HG03342 (cell line): ENCODE data around the gene ZIC1.

Source experiments
- ATAC-seq: cut with Tn5 transposase; IDR thresholded peaks from one replicate; pipeline ENCODE4 v1.9.1; 2021; ENCODE audit warnings: mild to moderate bottlenecking, moderate library complexity; ENCODE audit not compliant: unreplicated experiment

The ZIC1 gene

DNA sequence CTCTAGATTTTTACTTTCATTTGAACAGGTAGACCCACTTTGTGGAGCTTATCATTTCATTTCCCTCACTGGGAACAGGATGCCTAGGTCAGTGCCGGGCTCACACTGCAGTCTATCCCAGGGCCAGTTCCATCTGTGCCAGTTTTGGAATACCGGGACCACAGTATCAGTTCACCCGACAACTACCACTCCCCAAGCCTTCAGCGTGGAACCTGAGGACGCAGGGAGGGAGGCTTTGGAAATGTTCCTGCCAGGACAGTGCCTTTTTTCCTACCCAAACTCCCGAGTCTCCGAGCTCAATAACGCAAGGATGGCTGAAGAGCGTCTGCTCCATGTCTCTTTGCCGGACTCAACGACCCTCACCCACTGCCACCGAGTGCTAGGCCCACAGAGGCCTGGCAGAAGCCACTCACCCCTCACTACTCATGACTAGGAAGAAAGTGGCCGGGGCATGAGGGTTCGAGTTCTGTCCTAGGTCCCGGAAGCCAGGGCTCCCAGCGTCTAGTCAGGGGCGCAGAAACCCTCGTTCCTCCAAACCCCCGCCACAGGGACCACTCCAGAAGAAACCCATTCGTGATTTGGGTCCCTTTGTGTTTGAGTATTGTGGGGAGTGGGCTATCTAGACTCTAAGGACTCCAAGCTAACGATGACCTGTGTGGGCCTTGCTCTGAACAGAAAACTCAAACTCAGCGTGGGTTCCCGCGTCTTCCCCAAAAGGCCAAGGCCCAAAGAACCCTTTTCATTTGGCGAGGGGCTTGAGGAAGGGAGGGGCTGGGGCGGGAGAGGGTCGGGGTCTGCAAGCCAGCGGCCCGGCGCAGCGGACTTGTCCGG is 11.4 kb downstream of the ZIC1 start:
- no peak for ATAC-seq

DNA sequence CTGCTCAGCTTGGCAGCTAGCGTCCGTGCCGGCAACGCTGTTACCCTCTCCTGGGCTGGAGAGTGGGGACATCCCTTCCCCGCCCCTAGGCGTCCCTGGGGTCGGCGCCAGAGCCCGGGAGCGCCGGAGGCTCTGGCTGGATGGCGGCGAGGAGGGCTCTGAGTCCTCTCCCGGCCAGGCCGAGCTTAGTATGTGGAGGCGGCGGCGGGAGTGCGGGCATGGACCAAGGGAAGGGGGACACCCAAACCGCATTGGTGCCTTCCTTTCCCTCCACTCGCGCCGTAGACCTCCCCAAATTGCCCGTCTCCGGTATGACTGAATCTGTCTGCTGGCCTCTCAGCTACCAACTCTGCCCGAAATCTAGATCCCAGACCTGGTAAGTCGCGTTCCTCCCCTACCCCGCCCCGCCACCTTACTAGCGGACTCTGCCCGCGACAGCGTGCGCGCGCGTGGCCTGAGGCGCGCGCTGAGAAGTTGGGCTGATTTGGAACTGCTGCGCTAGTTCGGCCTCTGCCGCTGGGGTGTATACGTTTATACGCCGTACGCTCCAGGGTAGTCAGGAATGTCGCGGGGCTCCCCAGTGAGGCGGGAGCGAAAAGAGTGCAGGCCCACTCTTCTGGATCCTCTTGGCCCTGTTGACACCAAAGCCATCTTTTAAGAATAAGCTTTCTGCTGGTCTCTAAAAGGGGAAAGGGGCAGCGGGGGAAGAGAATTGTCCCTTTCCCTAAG is 12.2 kb downstream of the ZIC1 start:
- no peak for ATAC-seq

DNA sequence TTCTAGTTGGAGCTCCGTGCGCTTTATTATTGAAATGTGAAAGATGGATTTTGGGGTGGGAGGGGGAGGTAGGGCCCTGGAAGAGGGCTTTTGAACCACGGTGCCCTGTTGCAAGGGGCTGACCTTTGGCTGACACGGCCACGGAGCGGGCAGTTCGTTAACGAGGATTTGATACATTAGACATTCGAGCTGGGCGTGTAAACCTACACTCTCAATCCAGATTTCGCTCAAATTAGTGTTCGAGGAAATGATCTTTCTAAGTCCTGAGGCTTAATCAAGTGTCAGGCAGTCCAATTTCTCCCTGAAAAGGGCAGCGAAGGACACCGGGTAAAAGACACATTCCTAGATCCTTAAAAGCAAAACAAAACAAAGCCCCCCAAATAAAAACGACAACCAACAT is 13.0 kb downstream of the ZIC1 start:
- ATAC-seq, result no peak

DNA sequence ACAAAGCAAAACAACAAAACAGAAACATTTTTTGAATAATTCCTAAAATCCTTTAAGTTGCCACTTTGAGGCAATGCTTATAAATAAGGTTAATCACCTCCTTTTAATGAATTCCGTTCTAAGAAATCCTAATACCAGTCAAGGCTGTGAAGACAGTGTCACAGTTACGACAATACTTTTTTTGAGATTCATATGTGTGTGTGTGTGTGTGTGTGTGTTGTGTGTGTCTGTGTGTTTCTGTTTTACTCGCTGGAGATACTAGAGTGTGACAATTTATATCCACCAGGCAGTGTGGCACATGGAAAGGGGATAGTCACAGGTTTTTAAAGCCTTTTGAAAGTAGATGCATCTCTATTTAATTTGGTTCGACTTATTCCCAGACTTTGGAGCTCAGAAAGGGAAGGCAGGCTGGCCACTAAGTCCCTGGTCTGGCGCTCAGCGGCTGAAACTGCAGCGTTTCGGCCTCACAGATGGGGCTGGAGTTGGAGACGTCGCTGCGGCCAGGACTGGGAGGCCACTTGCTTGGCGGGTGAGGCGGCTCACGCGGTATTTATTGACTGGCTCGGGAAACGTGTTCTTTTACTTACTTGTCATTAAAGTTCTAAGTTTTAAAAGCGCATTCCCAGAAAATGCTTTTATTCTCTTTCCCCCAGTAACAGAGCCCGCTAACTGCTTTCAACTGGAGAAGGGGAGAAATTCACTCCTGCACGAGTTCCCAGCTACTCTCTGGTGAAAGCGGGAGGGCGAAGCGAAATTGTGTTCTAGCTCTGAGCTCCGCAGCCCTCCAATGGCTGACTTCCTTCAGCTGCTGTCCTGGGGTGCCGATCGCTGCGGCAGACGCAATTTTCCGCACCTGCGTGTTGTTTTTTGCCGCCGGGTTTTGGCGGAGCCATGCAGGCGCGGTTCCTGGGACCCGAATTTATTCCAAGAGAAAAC is 13.7 kb downstream of the ZIC1 start:
- no peak for ATAC-seq

DNA sequence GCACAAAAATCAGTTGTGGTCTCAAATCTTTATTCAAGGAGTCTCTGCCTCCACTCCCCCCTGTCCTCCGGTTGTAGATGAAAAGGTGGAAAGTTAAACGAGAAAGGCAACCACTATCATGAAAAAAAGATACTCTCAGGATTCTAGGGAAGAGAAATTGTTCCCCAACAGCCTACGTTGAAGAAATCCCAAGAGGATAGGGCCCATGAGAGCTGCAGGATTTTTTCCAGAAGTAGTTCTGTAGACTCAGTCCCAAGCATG is 14.3 kb downstream of the ZIC1 start:
- no peak for ATAC-seq

DNA sequence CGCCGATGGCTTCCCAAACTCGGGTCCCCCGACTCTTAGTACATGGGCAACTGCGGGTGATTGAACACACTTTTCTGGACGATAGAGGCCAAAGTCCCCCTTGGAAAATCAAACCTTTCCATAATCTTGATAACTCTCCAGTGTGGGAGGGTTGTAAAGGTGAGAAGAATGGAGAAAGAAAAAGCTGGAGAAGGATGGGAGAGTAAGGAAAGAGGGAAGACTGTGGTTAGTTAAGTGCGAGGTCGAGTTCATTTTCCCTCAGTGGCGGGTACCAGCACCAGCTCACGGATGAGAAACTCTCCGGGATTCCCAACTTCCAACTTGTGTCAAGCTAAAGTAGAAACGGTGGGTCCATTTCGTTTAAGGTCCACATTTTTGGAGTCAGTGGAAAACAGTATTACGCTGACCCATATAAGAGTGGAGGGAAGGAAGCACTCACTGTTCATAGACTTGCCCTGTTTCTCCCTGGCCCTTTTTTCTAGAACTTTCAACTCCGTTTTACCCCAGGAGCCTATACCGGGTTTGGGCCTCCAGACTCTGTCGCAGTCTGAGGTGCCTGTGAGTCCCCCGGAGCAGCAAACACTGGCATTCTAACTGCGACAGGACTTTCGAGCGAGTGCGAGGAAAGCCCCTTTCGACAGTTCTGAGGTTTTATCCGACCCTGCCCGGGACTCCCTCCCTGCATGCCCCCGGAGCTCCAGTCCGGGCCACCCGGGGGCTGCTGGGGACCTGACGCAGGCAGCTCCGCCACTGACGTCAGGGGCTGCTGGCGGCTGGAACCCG is 14.8 kb downstream of the ZIC1 start:
- no peak for ATAC-seq

DNA sequence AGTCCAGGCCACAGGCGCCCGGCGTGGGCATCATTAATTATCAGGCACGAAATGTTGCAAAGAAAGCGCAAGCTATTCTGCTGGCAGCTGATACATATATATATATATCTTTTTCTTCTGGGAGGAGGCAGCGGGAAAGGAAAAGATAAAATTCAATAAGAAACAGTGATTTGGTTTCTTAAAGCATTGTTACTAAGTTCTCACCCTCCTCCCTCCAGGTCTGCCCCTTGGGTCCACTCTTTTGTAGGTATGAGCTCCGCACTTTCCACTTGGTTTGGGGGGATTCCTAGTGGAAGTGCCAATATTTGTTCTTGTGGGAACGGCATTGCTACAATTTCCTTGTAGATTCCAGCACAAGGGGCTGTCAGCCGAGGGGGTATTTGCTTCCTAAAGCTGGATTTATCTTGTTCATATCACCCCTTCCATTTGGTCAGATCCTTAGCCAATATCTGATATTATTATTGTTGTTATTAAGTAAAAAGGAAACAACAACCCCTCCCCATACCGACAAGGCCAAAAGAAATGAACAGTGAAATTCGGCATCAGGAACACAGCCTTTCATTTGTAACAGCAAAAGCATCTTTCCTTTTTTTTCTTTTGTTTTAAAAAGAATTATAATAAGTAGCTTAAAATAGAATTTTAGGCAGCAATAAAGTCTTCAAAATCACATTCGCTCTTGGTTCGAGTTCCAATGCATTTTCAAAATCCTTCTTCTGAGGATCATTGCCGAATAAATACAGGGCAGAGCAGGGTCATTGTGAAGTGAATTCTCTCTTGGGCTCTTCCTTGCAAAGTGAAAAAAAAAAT is 15.6 kb downstream of the ZIC1 start:
- ATAC-seq, result no peak

DNA sequence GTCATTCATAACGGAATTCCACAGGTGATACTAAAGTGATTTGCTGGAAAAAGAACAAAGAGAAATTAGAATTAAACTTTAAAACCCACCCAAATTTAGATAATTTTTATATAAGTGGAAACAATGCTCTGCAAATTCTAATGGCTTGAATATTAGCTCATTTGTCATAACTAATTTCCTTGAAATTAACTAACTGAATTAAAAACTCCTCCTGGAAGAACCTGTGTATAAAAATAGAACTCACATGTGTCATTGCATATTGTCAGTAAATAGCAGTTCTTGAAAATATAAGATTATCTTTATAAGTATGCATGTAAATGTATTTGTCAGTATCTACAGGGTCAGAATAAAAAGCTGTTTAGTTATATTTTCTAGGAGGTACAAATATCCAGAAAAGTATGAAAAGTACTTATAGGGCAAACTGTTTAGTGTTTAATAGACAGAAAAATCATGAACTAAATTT is 16.3 kb downstream of the ZIC1 start:
- no peak for ATAC-seq

DNA sequence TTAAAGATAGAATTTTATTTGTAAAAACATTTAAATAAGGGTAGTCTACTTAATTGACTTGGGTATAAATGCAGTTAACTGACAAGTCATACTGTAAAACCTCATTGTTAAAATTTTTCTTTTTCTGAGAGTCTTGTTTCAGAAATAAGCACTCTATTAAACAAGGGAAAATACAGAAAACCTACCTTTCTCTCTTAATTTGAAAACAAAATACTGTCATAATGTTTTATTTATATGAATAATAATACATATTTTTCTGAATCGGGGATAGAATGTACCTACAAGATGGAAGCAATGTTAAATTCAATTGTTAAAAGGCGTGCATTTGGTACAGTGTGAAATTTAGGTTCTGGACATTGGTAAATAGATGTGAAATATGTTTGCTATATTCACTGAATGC is 17.8 kb downstream of the ZIC1 start:
- no peak for ATAC-seq

DNA sequence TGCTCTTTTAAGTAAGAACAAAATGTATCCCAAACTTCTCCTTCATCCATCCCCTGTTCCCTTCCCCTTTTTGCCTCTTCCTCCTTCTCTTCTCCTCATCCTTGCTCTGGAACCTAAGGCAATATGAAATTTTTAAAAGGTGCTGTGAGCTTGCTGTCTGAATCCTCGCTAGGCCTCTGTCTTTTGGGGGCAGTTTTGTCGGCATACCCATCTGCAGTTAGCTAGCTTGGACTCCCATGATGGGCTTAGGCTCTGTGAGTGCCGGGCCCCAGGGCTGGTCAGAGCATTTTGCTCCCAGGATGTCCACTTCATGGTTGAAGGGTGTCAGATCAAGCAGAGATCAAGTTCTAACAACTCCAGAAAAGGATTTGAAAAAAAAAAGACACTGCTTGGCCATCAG is 18.6 kb downstream of the ZIC1 start:
- ATAC-seq, result no peak

DNA sequence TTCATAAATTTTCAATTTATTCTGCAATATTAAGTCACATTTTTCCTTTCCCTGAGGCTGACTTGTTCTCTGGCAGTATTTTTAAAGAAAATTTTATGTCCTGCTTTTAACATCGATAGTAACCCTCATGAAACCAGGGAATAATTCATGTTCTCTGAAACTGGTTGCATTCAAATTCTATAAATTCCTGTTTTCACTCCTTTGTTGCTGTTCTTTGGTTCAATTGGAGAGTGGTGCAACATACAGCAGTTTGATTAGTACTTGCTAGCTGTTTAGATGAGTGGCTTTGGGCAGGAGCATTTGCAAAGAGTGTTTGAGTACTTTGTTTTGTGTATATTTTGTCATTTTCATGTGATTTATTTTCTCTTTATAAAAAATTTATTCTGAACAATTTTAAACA is 19.2 kb downstream of the ZIC1 start:
- ATAC-seq, result no peak

DNA sequence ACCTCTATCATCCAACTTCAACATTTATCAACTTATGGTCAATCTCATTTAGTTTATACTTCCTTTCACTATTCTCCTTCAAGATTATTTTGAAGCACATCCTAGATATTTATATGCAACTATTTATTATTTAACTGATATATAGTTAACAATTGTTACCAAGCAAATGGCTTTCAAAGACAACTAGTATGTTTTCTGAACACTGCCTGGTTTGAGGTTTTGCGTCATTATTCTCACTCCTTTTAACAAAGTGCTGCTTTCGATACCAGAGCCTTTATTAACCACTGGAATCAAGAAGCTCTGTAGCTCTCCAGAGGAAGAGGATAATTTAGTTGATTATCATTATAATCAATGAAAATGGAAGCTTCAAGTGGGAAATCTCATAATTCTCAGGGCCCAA is 19.6 kb downstream of the ZIC1 start:
- no peak for ATAC-seq

DNA sequence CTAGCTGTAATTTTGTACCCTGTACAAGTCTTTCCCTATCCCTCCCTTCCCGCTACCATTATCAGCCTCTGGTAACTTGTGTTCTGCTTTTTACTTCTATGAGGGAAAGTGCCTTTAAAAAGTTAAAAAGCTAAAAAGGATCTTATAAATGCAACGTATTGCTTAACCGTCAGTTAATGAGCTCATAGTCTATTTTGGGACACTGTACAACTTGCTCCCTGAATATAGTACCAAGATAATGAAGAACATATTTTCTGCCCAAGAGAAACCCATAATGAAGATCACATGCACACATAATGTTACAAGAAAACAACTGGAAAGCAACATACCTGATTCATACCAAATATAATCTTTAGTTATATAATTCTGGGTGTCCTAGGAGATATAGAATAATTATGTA is 22.6 kb downstream of the ZIC1 start:
- ATAC-seq, result no peak

DNA sequence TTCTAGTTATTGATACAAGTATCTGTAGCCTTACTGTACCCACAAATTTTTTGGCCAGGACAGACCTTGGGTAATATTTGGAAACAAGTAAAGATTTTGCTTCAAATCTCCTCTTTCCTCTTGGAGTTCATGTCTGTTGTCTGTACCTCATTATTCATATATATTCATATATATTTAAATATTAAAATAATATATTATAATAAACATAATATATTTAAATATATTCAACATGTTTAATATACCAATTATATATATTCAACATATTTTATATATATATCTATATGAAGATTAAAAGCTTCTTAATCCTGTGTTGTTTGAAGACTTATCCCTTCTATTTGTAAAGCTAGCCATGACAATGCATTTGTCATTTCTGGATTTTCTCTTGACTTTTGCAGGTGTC is 38.1 kb downstream of the ZIC1 start:
- ATAC-seq, result no peak

DNA sequence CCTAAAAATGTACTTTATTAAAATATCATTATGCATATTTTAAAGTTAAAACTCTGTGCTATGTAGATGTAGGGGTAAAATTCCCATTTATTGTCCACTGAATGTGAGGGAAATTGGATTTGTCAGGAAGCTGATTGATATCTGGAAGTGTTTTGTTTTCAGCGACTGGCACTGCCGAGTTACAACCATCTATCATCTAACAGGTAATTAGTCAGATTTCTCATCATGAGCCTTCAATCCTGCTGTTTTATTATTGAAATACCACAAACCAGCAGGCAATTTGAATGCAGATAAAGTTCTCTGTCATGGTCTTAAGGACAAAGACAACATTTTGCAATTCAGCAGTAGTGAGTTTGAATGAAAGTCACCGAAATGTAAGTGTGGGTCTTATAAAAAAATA is 40.5 kb downstream of the ZIC1 start:
- ATAC-seq, result no peak

DNA sequence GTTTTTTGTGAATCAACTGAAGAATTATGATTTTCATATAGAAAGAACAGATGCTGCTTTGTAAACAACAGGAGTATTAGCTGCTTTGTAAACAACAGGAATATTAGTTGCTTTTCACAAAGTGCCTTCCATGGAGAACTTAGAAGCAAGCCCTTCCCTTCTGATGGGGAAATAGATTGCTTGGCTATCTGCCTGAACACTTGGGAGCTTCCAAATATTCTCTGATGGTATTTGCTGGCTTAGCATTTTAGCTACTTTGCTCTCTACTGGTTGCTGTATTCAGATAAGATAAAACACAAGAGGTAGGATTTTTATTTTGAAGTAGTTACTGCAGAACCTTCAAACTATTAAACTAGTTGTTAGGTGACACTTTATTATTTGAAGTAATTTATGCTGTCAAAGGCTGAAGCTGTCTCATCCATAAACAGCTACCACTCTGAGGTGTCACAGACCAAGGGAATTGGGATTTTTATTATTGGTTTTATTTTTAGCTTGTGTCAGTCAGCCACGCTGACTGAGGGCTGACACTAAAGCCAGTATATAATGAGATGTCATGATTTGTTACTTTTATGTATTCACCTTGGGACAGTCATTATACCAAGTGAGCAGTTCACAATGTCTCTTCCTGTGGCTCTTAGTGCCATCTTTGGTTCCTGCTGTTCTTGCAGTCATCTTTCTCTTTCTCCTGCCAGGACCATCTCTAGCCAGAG is 50.0 kb downstream of the ZIC1 start:
- no peak for ATAC-seq

DNA sequence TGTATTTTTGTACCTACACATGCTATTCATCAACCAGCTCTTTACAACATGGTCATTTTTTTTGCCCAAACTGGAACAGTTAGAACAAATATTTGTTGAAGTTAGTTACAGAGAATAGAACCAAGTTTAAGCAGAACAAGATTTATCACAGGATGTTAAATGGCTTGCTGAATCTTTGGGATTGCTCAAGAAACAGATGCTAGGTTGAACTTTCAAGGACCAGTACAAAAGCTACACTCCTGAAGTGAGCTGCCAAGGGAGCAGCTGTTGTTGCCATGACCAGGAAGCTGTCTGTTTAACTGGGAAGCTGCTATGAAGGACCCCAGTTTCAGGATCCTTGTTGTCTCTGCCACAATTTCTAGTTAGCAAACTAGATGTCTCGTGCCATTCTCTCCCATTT is 53.7 kb downstream of the ZIC1 start:
- ATAC-seq, result no peak
